Karpas-422 (cell line): ENCODE measurements around the gene NR3C1. TPM values are rescaled to one million over a fixed set of nuclear protein-coding genes. Genes with fewer than 3 reads are reported as not detected.

Experiments used
- DNase-seq: peaks from one replicate; pipeline ENCODE4 v3.0.0-alpha.2; 2015
- H2AFZ ChIP-seq: fragments of 200-600 bp; sonication (generic); 2 replicates; pipeline ENCODE4 v1.6.1; 2014; ENCODE audit warnings: antibody characterized with exemption, low read length, mixed read lengths
- H3K27ac ChIP-seq: fragments of 200-600 bp; sonication (generic); 2 replicates; pipeline ENCODE4 v1.5.1; 2014; ENCODE audit warnings: mild to moderate bottlenecking, low read length, moderate library complexity
- H3K27me3 ChIP-seq: fragments of 200-600 bp; sonication (generic); 2 replicates; pipeline ENCODE4 v1.6.1; 2014; ENCODE audit warnings: low read length, mixed read lengths
- H3K36me3 ChIP-seq: fragments of 200-600 bp; sonication (generic); 2 replicates; pipeline ENCODE4 v1.6.1; 2014; ENCODE audit warnings: low read length, mixed read lengths; ENCODE audit not compliant: insufficient read depth
- H3K4me1 ChIP-seq: fragments of 200-600 bp; sonication (generic); 2 replicates; pipeline ENCODE4 v1.6.1; 2014; ENCODE audit warnings: mild to moderate bottlenecking, low read length, mixed read lengths
- H3K4me2 ChIP-seq: fragments of 200-600 bp; sonication (generic); 2 replicates; pipeline ENCODE4 v1.6.1; 2014; ENCODE audit warnings: low read length, low read depth, mild to moderate bottlenecking; ENCODE audit not compliant: poor library complexity, severe bottlenecking
- H3K4me3 ChIP-seq: fragments of 200-600 bp; sonication (generic); 2 replicates; pipeline ENCODE4 v1.5.1; 2014; ENCODE audit warnings: mild to moderate bottlenecking, antibody characterized with exemption, low read length, mixed read lengths
- H3K79me2 ChIP-seq: fragments of 200-600 bp; sonication (generic); 2 replicates; pipeline ENCODE4 v1.6.1; 2014; ENCODE audit warnings: mild to moderate bottlenecking, low read length, mixed read lengths
- H3K9ac ChIP-seq: fragments of 200-600 bp; sonication (generic); 2 replicates; pipeline ENCODE4 v1.6.0; 2014; ENCODE audit warnings: low read length
- H3K9me2 ChIP-seq: fragments of 200-600 bp; sonication (generic), shearing (Covaris generic); replicated peaks from 2 replicates; pipeline ENCODE4 v1.6.0; 2014; ENCODE audit warnings: mild to moderate bottlenecking, low read length, moderate library complexity; ENCODE audit not compliant: insufficient read depth
- H3K9me3 ChIP-seq: fragments of 300-700, 200-600 bp; sonication (generic); 2 replicates; pipeline ENCODE4 v1.6.1; 2014; ENCODE audit warnings: low read length, mixed read lengths
- H4K20me1 ChIP-seq: fragments of 200-600 bp; sonication (generic); 2 replicates; pipeline ENCODE4 v1.6.1; 2014; ENCODE audit warnings: mild to moderate bottlenecking, antibody characterized with exemption, low read length, low read depth; ENCODE audit not compliant: insufficient read depth
- total RNA-seq: library from RNA; depleted of rRNA; stranded (reverse); fragments of >200 nt; shearing (Covaris generic); gene quantifications from 2 replicates; pipeline ENCODE4 v1.2.3, GENCODE V29; 2014; ENCODE audit warnings: low replicate concordance

NR3C1 gene
- total RNA-seq, 1 experiment from 2014 or later = 364 TPM

- Histone ChIP-seq H3K9me2 (no peaks in the 10 kb centered on the region), H3K4me1 (peaks cover 8% of the 10 kb centered on the region), H3K9me3 (no peaks in the 10 kb centered on the region), H3K36me3 (no peaks in the 10 kb centered on the region), H3K27ac (no peak overlapping the region), H3K4me3 (no peak overlapping the region), H3K79me2 (no peaks in the 10 kb centered on the region), H3K9ac (no peak overlapping the region), H3K27me3 (no peaks in the 10 kb centered on the region), H4K20me1 (no peaks in the 10 kb centered on the region), H2AFZ (no peak overlapping the region), H3K4me2 (no peak overlapping the region)
- no peak for DNase-seq
Observed at GRCh38 chr5:143236682-143237081, 166.8 kb downstream of the NR3C1 start.

- Histone ChIP-seq H3K9ac (no peak overlapping the region), H3K4me1 (peaks cover 20% of the 10 kb centered on the region), H3K4me2 (no peak overlapping the region), H3K27me3 (no peaks in the 10 kb centered on the region), H3K9me2 (no peaks in the 10 kb centered on the region), H2AFZ (no peak overlapping the region), H3K9me3 (no peaks in the 10 kb centered on the region), H4K20me1 (no peaks in the 10 kb centered on the region), H3K4me3 (no peak overlapping the region), H3K36me3 (no peaks in the 10 kb centered on the region), H3K79me2 (no peaks in the 10 kb centered on the region), H3K27ac (no peak overlapping the region)
- no peak for DNase-seq
Observed at GRCh38 chr5:143235423-143235822, 168.1 kb downstream of the NR3C1 start.

GRCh38 chr5:143234162-143234842 lies 169.2 kb downstream of the NR3C1 start:
- Histone ChIP-seq H3K4me2 (no peak overlapping the region), H3K9ac (no peak overlapping the region), H3K4me3 (no peak overlapping the region), H3K9me3 (no peaks in the 10 kb centered on the region), H3K4me1 (peaks cover 32% of the 10 kb centered on the region), H3K27ac (no peak overlapping the region), H3K36me3 (no peaks in the 10 kb centered on the region), H3K27me3 (no peaks in the 10 kb centered on the region), H2AFZ (no peak overlapping the region), H3K79me2 (no peaks in the 10 kb centered on the region), H4K20me1 (no peaks in the 10 kb centered on the region), H3K9me2 (no peaks in the 10 kb centered on the region)
- no peak for DNase-seq

- H3K27me3 ChIP-seq = no peaks in the 10 kb centered on the region
- H3K4me2 ChIP-seq = no peak overlapping the region
- peak; percentile 38 for DNase-seq
- H3K9me3 ChIP-seq = no peaks in the 10 kb centered on the region
- H3K9ac ChIP-seq = no peak overlapping the region
- no peaks in the 10 kb centered on the region for H3K79me2 ChIP-seq
- no peak overlapping the region for H3K4me3 ChIP-seq
- no peaks in the 10 kb centered on the region for H4K20me1 ChIP-seq
- no peak overlapping the region for H2AFZ ChIP-seq
- no peaks in the 10 kb centered on the region for H3K9me2 ChIP-seq
- H3K36me3 ChIP-seq = no peaks in the 10 kb centered on the region
- no peak overlapping the region for H3K27ac ChIP-seq
- H3K4me1 ChIP-seq = peaks cover 44% of the 10 kb centered on the region
Observed at GRCh38 chr5:143233031-143233430, 170.5 kb downstream of the NR3C1 start.

GRCh38 chr5:143231973-143232812 lies 171.3 kb downstream of the NR3C1 start:
- peak overlapping the region; percentile 11; the same call in 1 of the 2 replicates for H2AFZ ChIP-seq
- H3K9me3 ChIP-seq = no peaks in the 10 kb centered on the region
- DNase-seq = peak; percentile 40
- H3K9ac ChIP-seq = no peak overlapping the region
- H3K27me3 ChIP-seq = no peaks in the 10 kb centered on the region
- no peaks in the 10 kb centered on the region for H3K9me2 ChIP-seq
- no peak overlapping the region for H3K4me3 ChIP-seq
- 0 out of 2 replicates have a peak overlapping the region, but pooled peaks have one; percentile 90 for H3K27ac ChIP-seq
- H3K4me2 ChIP-seq = no peak overlapping the region
- no peaks in the 10 kb centered on the region for H3K36me3 ChIP-seq
- H4K20me1 ChIP-seq = no peaks in the 10 kb centered on the region
- H3K79me2 ChIP-seq = no peaks in the 10 kb centered on the region
- peaks cover 53% of the 10 kb centered on the region for H3K4me1 ChIP-seq

- H3K27ac ChIP-seq = peak overlapping the region; percentile 90
Observed at GRCh38 chr5:143231416-143231815, 172.1 kb downstream of the NR3C1 start.

GRCh38 chr5:143230676-143230996 lies 172.8 kb downstream of the NR3C1 start:
- Histone ChIP-seq H3K4me1 (peaks cover 61% of the 10 kb centered on the region), H3K4me2 (peak overlapping the region; percentile 59), H3K4me3 (peak overlapping the region; percentile 37; the same call in 1 of the 2 replicates), H4K20me1 (no peaks in the 10 kb centered on the region), H3K27me3 (no peaks in the 10 kb centered on the region), H3K79me2 (no peaks in the 10 kb centered on the region), H2AFZ (no peak overlapping the region), H3K27ac (peak overlapping the region; percentile 90), H3K36me3 (no peaks in the 10 kb centered on the region), H3K9ac (peak overlapping the region; percentile 60), H3K9me2 (no peaks in the 10 kb centered on the region), H3K9me3 (no peaks in the 10 kb centered on the region)
- DNase-seq = no peak

More at GRCh38 chr5:143231416-143231815, 172.1 kb downstream of the NR3C1 start:
- H3K4me3 ChIP-seq = no peak overlapping the region
- no peaks in the 10 kb centered on the region for H3K36me3 ChIP-seq
- H3K9me2 ChIP-seq = no peaks in the 10 kb centered on the region
- H4K20me1 ChIP-seq = no peaks in the 10 kb centered on the region
- H3K9me3 ChIP-seq = no peaks in the 10 kb centered on the region
- H3K4me1 ChIP-seq = peaks cover 60% of the 10 kb centered on the region
- no peaks in the 10 kb centered on the region for H3K79me2 ChIP-seq
- H3K9ac ChIP-seq = no peak overlapping the region
- H2AFZ ChIP-seq = peak overlapping the region; percentile 11; the same call in 1 of the 2 replicates
- H3K27me3 ChIP-seq = no peaks in the 10 kb centered on the region
- no peak for DNase-seq
- no peak overlapping the region for H3K4me2 ChIP-seq

GRCh38 chr5:143229896-143230675 lies 173.4 kb downstream of the NR3C1 start:
- Histone ChIP-seq H3K4me2 (peak overlapping the region; percentile 59), H4K20me1 (no peaks in the 10 kb centered on the region), H3K27me3 (no peaks in the 10 kb centered on the region), H3K9me3 (no peaks in the 10 kb centered on the region), H2AFZ (peak overlapping the region; percentile 17; the same call in 1 of the 2 replicates), H3K36me3 (no peaks in the 10 kb centered on the region), H3K27ac (peak overlapping the region; percentile 90), H3K79me2 (no peaks in the 10 kb centered on the region), H3K9ac (peak overlapping the region; percentile 60), H3K9me2 (no peaks in the 10 kb centered on the region), H3K4me3 (peak overlapping the region; percentile 37; the same call in 1 of the 2 replicates), H3K4me1 (peaks cover 61% of the 10 kb centered on the region)
- DNase-seq = peak; percentile 78
